HG02938 (cell line): ENCODE data around the gene L3MBTL3.

Experiments used
- ATAC-seq: cut with Tn5 transposase; IDR thresholded peaks from one replicate; pipeline ENCODE4 v1.9.1; 2021; ENCODE audit warnings: mild to moderate bottlenecking, moderate library complexity; ENCODE audit not compliant: unreplicated experiment

The L3MBTL3 gene

GRCh38 chr6:130176378-130176777, 158.0 kb downstream of the L3MBTL3 start:
- ATAC-seq, result no peak

- no peak for ATAC-seq
These were observed 160.3 kb downstream of the L3MBTL3 start for GRCh38 chr6:130178692-130179091.

- ATAC-seq, result no peak
These were observed 164.1 kb downstream of the L3MBTL3 start for GRCh38 chr6:130182466-130182865.

- ATAC-seq, result no peak
These were observed 165.2 kb downstream of the L3MBTL3 start for GRCh38 chr6:130183271-130184222.

GRCh38 chr6:130185658-130186057, 167.3 kb downstream of the L3MBTL3 start:
- ATAC-seq, result no peak

GRCh38 chr6:130187335-130188206, 169.2 kb downstream of the L3MBTL3 start:
- no peak for ATAC-seq

- no peak for ATAC-seq
These were observed 170.0 kb downstream of the L3MBTL3 start for GRCh38 chr6:130188207-130188899.

GRCh38 chr6:130189531-130190397, 171.4 kb downstream of the L3MBTL3 start:
- ATAC-seq, result no peak
